22Rv1 (cell line): ENCODE measurements around the gene CDCA5.

Source experiments
- CTCF ChIP-seq: fragments of 450-650 bp; IDR thresholded peaks from 2 replicates; pipeline ENCODE4 v1.5.1; 2017; ENCODE audit warnings: mild to moderate bottlenecking
- ZFX ChIP-seq: fragments of 450-650 bp; IDR thresholded peaks from 2 replicates; pipeline ENCODE4 v1.6.1; 2017; ENCODE audit warnings: antibody characterized with exemption, borderline replicate concordance

- TF ChIP-seq CTCF (no peak), ZFX (no peak)
Observed at GRCh38 chr11:65040520-65040846, 43.4 kb downstream of the CDCA5 start.
